IPS-18a (cell line): ENCODE data around the gene SLC26A4.

Experiments used
- H3K27ac ChIP-seq: one replicate; pipeline ENCODE4 v1.5.1; 2013; ENCODE audit warnings: low read length
- H3K27me3 ChIP-seq: one replicate; pipeline ENCODE4 v1.6.1; 2013; ENCODE audit warnings: mild to moderate bottlenecking, low read length; ENCODE audit not compliant: control insufficient read depth, insufficient read depth
- H3K36me3 ChIP-seq: one replicate; pipeline ENCODE4 v1.6.1; 2013; ENCODE audit warnings: low read depth, low read length; ENCODE audit not compliant: control insufficient read depth
- H3K4me1 ChIP-seq: one replicate; pipeline ENCODE4 v1.6.1; 2013; ENCODE audit warnings: low read depth, low read length; ENCODE audit not compliant: control insufficient read depth
- H3K4me3 ChIP-seq: one replicate; pipeline ENCODE4 v1.5.1; 2013; ENCODE audit warnings: low read length
- H3K9ac ChIP-seq: one replicate; pipeline ENCODE4 v1.6.1; 2013; ENCODE audit warnings: mild to moderate bottlenecking, low read length, moderate library complexity
- H3K9me3 ChIP-seq: one replicate; pipeline ENCODE4 v1.6.1; 2013; ENCODE audit warnings: low read depth, low read length; ENCODE audit not compliant: control insufficient read depth

Gene SLC26A4

DNA sequence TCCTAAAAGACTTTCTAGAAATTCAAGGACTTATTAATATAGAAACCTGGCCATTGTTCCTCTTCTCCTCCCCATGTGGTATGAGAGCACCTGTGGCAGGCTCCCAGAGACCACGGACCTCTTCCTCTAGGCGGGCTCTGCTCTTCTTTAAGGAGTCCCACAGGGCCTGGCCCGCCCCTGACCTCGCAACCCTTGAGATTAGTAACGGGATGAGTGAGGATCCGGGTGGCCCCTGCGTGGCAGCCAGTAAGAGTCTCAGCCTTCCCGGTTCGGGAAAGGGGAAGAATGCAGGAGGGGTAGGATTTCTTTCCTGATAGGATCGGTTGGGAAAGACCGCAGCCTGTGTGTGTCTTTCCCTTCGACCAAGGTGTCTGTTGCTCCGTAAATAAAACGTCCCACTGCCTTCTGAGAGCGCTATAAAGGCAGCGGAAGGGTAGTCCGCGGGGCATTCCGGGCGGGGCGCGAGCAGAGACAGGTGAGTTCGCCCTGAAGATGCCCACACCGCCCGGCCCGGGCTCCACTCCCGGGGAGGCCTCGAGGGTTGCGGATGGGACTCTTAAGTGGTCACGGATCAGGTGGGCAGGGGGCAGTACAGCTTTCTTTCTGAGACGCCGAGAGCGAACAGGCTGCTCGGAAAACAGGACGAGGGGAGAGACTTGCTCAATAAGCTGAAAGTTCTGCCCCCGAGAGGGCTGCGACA lies at the start of gene SLC26A4:
SLC26A4 (plus strand) TSS at position 448 of the 700 bp plus-strand sequence. CDS start 814 bp downstream, outside the sequence.
- Histone ChIP-seq H3K27ac (no peak within 1 kb of the TSS), H3K4me1 (peaks cover 4% of the 10 kb centered on the region), H3K9me3 (no peaks in the 10 kb centered on the region), H3K27me3 (peaks cover 78% of the 10 kb centered on the region), H3K36me3 (no peaks in the 10 kb centered on the region), H3K9ac (no peak within 1 kb of the TSS), H3K4me3 (peak within 1 kb of the TSS; percentile 66)

DNA sequence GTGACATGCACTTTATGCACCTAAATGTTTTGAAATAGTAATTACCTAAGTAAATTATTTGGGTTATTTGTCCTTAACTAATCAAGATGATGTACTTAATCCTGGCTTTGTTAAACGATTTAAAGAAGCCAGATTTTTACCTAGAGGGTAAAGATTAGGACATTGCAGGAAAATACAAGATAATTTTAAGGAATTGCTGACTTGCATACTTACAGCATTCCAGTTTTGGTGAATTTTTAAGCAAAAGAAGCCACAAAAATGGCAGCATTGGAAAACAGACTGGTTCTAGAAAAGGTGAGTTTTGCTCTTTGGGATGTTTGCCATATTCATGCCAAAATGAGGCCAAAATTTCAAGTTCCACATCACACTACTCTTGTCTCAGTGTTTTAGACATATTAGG lies 47.2 kb upstream of the SLC26A4 start:
- Histone ChIP-seq H3K4me3 (no peak overlapping the region), H3K27ac (no peak overlapping the region), H3K36me3 (peaks cover 3% of the 10 kb centered on the region), H3K27me3 (no peaks in the 10 kb centered on the region), H3K4me1 (no peaks in the 10 kb centered on the region), H3K9me3 (no peaks in the 10 kb centered on the region), H3K9ac (no peak overlapping the region)

DNA sequence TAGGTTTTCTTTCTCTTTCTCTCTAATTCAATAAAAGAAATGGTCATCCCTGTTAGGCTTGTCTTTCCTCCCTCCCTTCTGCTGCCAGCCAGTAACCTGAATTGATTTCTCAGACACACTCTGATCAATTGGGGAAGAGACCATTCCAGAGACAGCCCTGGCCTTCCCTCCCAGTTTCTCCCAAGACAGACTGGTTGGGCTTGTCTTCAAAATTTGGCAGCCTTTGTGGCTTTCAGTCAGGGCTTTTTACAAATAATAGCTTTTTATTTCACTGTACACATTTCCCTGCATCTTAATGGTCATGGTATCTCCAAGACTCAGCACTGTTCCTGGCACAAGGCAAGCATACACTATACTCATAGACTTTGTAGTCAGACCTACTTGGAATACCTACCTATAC lies 46.7 kb upstream of the SLC26A4 start:
- no peaks in the 10 kb centered on the region for H3K4me1 ChIP-seq
- H3K9me3 ChIP-seq: no peaks in the 10 kb centered on the region
- no peak overlapping the region for H3K4me3 ChIP-seq
- H3K27ac ChIP-seq: no peak overlapping the region
- H3K36me3 ChIP-seq: peaks cover under 1% of the 10 kb centered on the region
- H3K27me3 ChIP-seq: no peaks in the 10 kb centered on the region
- no peak overlapping the region for H3K9ac ChIP-seq

DNA sequence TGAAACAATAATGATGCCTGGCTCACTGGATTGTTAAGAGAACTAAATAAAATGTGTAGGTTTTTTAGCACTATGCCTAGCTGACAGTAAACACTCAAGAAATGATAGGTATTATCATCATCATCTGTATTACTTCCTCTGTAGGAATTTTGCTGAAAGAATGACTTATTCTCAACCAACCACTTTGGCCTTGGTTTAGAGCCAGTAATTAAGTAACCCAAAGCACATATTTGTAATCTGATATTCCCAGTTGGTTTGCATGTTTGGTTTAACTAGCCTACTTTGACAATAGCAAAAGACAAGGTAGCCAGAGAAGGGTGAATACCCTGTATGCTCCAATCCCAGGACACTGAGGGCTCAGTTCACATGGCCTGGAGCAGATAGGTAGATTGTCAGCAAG lies 46.2 kb upstream of the SLC26A4 start:
- Histone ChIP-seq H3K27ac (no peak overlapping the region), H3K4me1 (no peaks in the 10 kb centered on the region), H3K36me3 (no peaks in the 10 kb centered on the region), H3K9ac (no peak overlapping the region), H3K4me3 (no peak overlapping the region), H3K9me3 (no peaks in the 10 kb centered on the region), H3K27me3 (no peaks in the 10 kb centered on the region)

DNA sequence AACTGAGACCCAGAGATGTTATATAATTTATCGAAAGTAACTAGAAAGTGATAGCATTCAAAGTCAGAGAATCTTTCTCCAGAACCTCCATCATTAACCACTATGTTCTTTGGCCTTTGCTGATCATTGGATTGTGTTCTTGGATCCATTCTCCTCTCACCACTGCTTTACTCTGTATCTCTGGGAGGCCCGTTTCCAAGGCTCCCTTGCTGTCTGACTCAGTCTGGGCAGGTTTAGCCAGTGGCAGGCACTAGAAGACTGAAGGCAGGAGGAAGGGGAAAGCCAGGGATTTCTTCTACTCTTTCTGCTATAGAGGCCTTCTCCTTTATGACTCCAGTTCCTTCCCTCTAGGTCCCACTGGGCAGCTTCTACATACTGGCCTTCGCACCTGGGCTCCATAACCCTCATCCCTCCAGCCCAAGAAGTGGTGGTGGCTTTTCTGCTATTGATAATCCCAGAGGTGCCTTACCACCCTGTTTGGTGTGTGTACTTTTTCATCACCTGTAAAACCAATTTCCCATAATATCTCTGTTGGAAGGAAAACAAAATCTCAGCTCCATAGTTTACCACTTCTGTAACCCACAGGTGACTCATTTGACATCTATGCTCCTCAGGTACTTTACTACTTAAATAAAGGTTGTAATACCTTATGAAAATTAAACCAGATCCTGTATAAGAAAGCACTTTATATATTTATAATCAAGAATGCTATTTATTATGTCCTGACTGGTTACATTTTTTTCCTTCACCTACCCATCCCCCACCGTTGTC lies 44.5 kb upstream of the SLC26A4 start:
- no peaks in the 10 kb centered on the region for H3K4me1 ChIP-seq
- H3K27ac ChIP-seq: no peak overlapping the region
- no peak overlapping the region for H3K9ac ChIP-seq
- no peak overlapping the region for H3K4me3 ChIP-seq
- H3K27me3 ChIP-seq: no peaks in the 10 kb centered on the region
- H3K9me3 ChIP-seq: no peaks in the 10 kb centered on the region
- H3K36me3 ChIP-seq: no peaks in the 10 kb centered on the region

DNA sequence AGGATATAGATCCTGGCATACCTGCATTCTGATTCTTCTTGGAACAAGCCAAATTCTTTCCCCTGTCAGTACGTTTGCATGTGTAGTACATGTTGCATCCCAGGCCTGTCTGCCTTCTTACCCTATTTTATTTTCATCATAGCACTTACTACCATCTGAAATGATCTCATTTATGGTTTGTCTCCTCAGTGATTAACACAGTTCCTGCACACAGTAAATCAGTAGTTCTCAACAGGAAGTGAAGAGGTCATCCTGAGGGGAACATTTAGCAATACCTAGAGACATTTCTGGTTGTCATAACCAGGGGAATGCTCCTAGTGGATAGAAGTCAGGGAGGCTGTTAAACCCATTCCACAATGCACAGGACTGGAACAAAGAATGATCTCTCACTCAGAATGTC lies 38.2 kb upstream of the SLC26A4 start:
- Histone ChIP-seq H3K4me1 (no peaks in the 10 kb centered on the region), H3K36me3 (no peaks in the 10 kb centered on the region), H3K27ac (no peak overlapping the region), H3K9ac (no peak overlapping the region), H3K4me3 (no peak overlapping the region), H3K9me3 (no peaks in the 10 kb centered on the region), H3K27me3 (no peaks in the 10 kb centered on the region)

DNA sequence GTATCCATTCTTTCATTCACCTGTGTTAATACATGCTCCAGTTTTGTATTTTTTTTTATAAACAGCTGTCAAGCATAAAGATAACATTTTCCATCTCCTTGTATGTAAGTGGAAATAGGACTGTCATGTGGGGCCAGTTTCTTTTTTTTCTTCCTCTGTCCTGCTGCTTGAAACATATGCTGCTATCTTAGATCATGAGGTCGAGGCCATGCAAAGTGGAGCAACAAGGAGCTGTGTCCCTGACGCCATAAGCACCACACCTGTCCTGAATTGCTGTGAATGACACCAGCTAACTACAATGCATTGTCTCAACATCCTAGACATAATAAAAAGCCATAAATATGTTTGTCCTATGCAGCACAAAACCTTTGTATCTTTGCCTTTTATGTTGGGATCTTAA lies 37.7 kb upstream of the SLC26A4 start:
- no peak overlapping the region for H3K9ac ChIP-seq
- H3K4me1 ChIP-seq: no peaks in the 10 kb centered on the region
- no peak overlapping the region for H3K27ac ChIP-seq
- H3K36me3 ChIP-seq: no peaks in the 10 kb centered on the region
- H3K27me3 ChIP-seq: no peaks in the 10 kb centered on the region
- no peaks in the 10 kb centered on the region for H3K9me3 ChIP-seq
- no peak overlapping the region for H3K4me3 ChIP-seq

DNA sequence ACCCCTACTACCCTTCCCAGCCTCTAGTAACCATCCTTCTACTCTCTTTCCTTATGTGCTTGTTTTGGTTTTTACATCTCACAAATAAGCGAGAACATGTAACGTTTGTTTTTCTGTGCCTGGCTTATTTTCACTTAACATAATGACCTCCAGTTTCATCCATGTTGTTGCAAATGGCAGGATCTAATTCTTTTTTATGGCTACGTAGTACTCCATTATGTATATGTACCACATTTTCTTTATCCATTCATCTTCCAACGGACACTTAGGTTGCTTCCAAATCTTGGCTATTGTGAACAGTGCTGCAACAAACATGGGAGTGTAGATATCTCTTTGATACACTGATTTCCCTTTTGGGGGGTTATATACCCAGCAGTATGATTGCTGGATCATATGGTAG lies 33.6 kb upstream of the SLC26A4 start:
- no peak overlapping the region for H3K9ac ChIP-seq
- no peak overlapping the region for H3K27ac ChIP-seq
- no peaks in the 10 kb centered on the region for H3K36me3 ChIP-seq
- no peak overlapping the region for H3K4me3 ChIP-seq
- no peaks in the 10 kb centered on the region for H3K27me3 ChIP-seq
- peaks cover 3% of the 10 kb centered on the region for H3K4me1 ChIP-seq
- no peaks in the 10 kb centered on the region for H3K9me3 ChIP-seq

DNA sequence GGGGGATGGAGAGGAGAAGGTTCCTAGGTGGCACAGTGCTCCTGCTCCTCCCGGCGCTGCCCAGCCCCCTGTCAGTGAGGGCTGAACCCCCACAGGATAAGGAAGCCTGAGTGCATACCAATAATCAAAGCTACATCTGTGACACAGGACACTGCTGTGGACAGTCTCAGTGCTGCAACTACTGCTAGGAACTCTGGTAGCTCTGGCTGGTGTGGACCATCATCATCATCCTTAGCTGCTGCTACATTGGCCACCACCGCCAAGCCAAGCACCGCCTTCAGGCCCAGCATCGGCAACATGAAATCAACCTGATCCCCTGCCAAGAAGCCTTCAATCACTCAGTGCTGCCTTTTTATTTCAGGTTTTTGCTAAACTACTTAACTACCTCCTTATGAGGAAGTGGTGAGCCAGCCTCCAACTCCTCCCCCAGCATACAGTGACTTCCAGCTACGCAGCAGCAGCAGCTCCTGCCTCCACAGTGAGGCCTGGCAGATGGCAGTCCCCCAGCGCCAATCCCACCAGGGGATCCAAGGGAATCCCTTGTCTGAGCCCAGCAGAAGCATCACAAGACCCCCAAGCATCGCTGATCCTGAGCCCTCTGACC lies 32.1 kb upstream of the SLC26A4 start:
- Histone ChIP-seq H3K27me3 (no peaks in the 10 kb centered on the region), H3K27ac (no peak overlapping the region), H3K4me3 (no peak overlapping the region), H3K4me1 (peaks cover 13% of the 10 kb centered on the region), H3K36me3 (no peaks in the 10 kb centered on the region), H3K9ac (no peak overlapping the region), H3K9me3 (no peaks in the 10 kb centered on the region)

DNA sequence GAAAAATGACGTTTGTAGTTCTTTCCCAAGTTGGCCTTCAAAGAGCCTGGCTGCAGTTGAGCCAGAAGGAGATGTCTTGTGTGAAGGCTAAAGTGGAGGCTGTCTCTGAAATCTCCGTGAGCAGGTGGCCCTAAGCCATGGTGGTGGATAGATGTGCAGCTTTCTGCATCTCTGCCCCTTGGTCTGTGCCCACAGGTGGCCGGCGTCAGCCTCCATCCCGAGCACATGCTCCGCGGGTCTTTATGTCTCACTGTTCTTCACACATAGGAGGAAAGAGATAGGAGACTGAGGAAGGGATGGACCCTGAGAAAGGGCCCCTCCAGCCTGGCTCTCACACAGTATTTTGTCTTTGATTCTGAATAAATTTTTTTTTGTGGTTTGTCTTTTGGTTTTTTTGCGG lies 30.3 kb upstream of the SLC26A4 start:
- no peak overlapping the region for H3K9ac ChIP-seq

DNA sequence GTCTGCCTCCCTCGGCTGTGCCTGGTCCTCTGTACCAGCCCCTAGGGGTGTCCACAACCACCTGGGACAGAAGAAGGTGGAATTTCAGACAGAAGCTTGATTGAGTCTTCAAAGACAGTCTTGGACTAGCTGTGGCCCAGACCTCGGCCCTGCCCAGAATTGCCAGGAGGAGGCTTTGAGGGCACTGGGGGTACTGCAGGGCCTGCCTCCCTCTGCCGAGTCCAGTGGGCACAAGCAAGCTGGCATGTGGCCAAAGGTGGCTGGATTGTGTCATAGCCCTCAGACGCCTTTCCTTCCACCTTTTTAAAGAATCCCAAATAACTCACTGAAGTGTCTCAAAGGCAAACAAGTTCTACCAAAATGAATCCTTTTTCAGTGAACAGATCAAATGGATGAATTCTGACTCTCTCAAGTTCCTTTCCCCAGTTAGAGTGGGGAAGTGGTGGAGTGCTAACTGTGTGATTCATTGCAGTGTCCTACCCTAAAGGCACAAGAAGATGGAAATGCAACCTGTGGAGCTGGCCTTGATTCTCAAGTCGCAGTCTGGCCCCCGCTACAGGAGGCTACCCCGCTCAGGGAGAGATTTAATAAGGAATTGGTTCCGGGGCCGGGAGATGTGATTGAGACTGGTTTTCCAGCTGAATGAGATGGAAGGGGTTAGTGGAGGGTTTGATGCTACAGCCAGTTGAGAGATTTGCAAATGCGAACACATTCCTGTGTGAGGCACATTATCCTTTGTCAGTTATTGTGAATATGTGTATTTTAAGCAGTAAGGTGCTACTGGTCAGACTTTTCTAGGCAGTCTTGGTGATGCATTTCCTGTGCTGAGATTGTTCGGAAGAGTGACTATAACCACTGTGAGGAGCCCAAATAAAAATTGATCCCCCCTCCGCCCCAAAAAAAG lies 28.8 kb upstream of the SLC26A4 start:
- H3K4me1 ChIP-seq: peaks cover 13% of the 10 kb centered on the region
- H3K4me3 ChIP-seq: no peak overlapping the region
- no peaks in the 10 kb centered on the region for H3K36me3 ChIP-seq
- H3K27ac ChIP-seq: no peak overlapping the region
- H3K27me3 ChIP-seq: no peaks in the 10 kb centered on the region
- H3K9ac ChIP-seq: no peak overlapping the region
- no peaks in the 10 kb centered on the region for H3K9me3 ChIP-seq

More for the DNA sequence above, 30.3 kb upstream of the SLC26A4 start:
- no peaks in the 10 kb centered on the region for H3K36me3 ChIP-seq
- H3K4me3 ChIP-seq: no peak overlapping the region
- no peak overlapping the region for H3K27ac ChIP-seq
- peaks cover 13% of the 10 kb centered on the region for H3K4me1 ChIP-seq
- H3K27me3 ChIP-seq: no peaks in the 10 kb centered on the region
- H3K9me3 ChIP-seq: no peaks in the 10 kb centered on the region
